ENCODE data around the gene PNPLA6.
A peak's percentile ranks its signal among the peaks of the same experiment; 100 is the strongest.

PNPLA6 gene

GRCh38 chr19:7545300-7545699 is 9.8 kb downstream of the PNPLA6 start:
- DNase-seq (ENCODE audit: low spot score), result no peak
- ChIA-PET POLR2A (ENCODE audit: low non-redundant PET) (no interaction called here), CTCF (interaction anchor here (0.6 to 1.0 kb wide), 2 partner anchors 135 to 1312 kb away, joined by 4 to 5 read pairs; partner anchors contain the start of gene TRAPPC5)
- no peak for TF ChIP-seq CTCF (conservative IDR thresholded peaks at IDR 0.05; ENCODE audit: low read depth)
- no peak overlapping the region for H3K27ac ChIP-seq

- no peak for DNase-seq (ENCODE audit: low spot score)
- no peak for TF ChIP-seq CTCF (conservative IDR thresholded peaks at IDR 0.05; ENCODE audit: low read depth)
- H3K27ac ChIP-seq, result no peak overlapping the region
- ChIA-PET POLR2A (ENCODE audit: low non-redundant PET) (no interaction called here), CTCF (no interaction called here)
Observed at GRCh38 chr19:7545904-7546303, 10.4 kb downstream of the PNPLA6 start.

- ChIA-PET POLR2A (ENCODE audit: low non-redundant PET) (no interaction called here), CTCF (interaction anchor here (0.9 kb wide), 1 partner anchor 12 kb away, joined by 3 read pairs; no protein-coding TSS in a partner anchor)
- DNase-seq (ENCODE audit: low spot score), result no peak
- no peak overlapping the region for H3K27ac ChIP-seq
- TF ChIP-seq CTCF (conservative IDR thresholded peaks at IDR 0.05; ENCODE audit: low read depth), result no peak
Observed at GRCh38 chr19:7547159-7547558, 11.6 kb downstream of the PNPLA6 start.

- no peak overlapping the region for H3K27ac ChIP-seq
- no peak for TF ChIP-seq CTCF (conservative IDR thresholded peaks at IDR 0.05; ENCODE audit: low read depth)
- no peak for DNase-seq (ENCODE audit: low spot score)
- ChIA-PET POLR2A (ENCODE audit: low non-redundant PET) (no interaction called here), CTCF (interaction anchor here (0.5 kb wide), 1 partner anchor 310 kb away, joined by 3 read pairs; no protein-coding TSS in a partner anchor)
Observed at GRCh38 chr19:7549429-7550148, 14.1 kb downstream of the PNPLA6 start.

- no peak for DNase-seq (ENCODE audit: low spot score)
- H3K27ac ChIP-seq, result no peak overlapping the region
- TF ChIP-seq CTCF (conservative IDR thresholded peaks at IDR 0.05; ENCODE audit: low read depth), result no peak
- CTCF ChIA-PET, result no interaction called here
- POLR2A ChIA-PET (ENCODE audit: low non-redundant PET), result no interaction called here
Observed at GRCh38 chr19:7550169-7550770, 14.8 kb downstream of the PNPLA6 start.

GRCh38 chr19:7550987-7551761 is 15.7 kb downstream of the PNPLA6 start:
- POLR2A ChIA-PET (ENCODE audit: low non-redundant PET), result no interaction called here
- H3K27ac ChIP-seq, result no peak overlapping the region
- no peak for TF ChIP-seq CTCF (conservative IDR thresholded peaks at IDR 0.05; ENCODE audit: low read depth)
- CTCF ChIA-PET, result interaction anchor here (0.6 kb wide), 1 partner anchor 327 kb away, joined by 4 read pairs; no protein-coding TSS in a partner anchor
- peak; percentile 66 for DNase-seq (ENCODE audit: low spot score)
